GM23248 (cell line): Measurements from ENCODE around the gene TBC1D8.

Source experiments
- EZH2 ChIP-seq: fragments of 200-600 bp; sonication (generic); IDR thresholded peaks from 2 replicates; pipeline ENCODE4 v1.6.1; 2018; ENCODE audit warnings: antibody characterized with exemption, mild to moderate bottlenecking; ENCODE audit not compliant: insufficient read depth, poor library complexity, severe bottlenecking
- EZH2phosphoT487 ChIP-seq: fragments of 200-600 bp; sonication (generic); IDR thresholded peaks from 2 replicates; pipeline ENCODE4 v1.6.1; 2018; ENCODE audit warnings: antibody characterized with exemption, moderate library complexity, mild to moderate bottlenecking, low read depth; ENCODE audit not compliant: insufficient read depth

GRCh38 chr2:101081375-101081907 is 69.7 kb downstream of the TBC1D8 start:
- TF ChIP-seq EZH2 = no peak
- TF ChIP-seq EZH2phosphoT487 = no peak
